GM12874 (cell line): Measurements from ENCODE around the gene RASA2.

Source experiments
- TF ChIP-seq, protein P1 (sequence below): IDR thresholded peaks from 2 replicates; pipeline ENCODE4 v1.5.1; 2011; ENCODE audit warnings: low read depth, mild to moderate bottlenecking, control low read depth, low read length, moderate library complexity; ENCODE audit not compliant: insufficient read depth

The RASA2 gene

DNA sequence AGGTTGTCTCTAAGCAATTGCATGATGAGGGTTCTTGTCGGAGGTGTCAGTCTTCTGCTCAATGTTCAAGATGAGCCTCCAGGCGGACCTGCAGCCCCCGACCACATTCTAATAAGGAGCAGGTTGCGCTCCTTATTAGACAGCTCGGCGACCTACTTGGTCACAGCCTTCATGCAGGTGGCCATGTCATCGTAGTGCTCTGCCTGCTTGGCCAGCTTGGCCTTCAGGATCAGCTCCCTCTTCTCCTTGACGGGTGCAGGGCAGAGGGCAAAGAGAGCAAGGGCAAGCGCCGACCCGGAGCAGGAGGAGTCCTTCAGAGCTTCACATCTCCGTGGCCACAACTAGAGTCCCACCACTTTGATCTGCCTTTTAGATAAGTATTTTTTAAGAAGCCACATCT is 113.5 kb downstream of the RASA2 start:
- TF ChIP-seq, protein P1, sequence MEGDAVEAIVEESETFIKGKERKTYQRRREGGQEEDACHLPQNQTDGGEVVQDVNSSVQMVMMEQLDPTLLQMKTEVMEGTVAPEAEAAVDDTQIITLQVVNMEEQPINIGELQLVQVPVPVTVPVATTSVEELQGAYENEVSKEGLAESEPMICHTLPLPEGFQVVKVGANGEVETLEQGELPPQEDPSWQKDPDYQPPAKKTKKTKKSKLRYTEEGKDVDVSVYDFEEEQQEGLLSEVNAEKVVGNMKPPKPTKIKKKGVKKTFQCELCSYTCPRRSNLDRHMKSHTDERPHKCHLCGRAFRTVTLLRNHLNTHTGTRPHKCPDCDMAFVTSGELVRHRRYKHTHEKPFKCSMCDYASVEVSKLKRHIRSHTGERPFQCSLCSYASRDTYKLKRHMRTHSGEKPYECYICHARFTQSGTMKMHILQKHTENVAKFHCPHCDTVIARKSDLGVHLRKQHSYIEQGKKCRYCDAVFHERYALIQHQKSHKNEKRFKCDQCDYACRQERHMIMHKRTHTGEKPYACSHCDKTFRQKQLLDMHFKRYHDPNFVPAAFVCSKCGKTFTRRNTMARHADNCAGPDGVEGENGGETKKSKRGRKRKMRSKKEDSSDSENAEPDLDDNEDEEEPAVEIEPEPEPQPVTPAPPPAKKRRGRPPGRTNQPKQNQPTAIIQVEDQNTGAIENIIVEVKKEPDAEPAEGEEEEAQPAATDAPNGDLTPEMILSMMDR, result no peak

DNA sequence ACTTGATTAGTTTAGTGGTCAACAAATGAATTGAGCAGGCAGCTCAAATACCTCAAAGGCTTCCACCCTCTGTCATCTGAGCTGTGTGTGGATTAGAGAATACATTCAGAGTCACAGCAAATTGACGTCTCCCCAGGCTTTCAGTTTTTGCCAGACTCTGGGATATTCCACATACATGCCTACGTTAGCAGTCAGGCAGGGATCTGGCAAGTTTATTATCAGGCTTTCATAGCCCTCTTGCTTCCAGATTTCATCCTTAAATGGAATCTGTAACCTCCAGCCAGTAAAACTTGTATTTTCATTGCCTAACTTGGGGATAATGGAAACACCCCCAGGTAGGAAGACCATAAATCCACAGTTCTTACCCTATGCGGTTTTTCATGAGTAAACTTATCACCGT is 115.9 kb downstream of the RASA2 start:
- TF ChIP-seq, protein P1, result no peak

DNA sequence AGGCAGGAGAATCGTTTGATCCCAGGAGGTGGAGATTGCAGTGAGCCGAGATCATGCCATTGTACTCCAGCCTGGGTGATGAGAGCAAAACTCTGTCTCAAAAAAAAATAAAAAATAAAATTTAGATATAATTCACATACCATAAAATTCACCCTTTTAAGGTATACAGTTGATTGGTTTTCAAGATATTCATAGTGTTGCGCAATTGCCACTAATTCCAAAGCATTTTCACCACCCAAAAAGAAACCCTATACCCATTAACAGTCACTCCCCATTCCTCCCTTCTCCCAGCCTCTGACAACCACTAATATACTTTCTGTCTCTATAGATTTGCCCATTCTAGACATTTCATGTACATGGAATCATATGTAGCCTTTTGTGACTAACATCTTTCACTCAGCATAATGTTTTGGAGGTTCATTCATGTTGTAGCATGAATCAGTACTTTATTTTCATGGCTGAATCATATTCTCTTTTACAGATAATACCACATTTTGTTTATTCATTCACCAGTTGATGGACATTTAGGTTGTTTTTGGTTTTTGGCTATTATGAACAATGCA is 116.7 kb downstream of the RASA2 start:
- TF ChIP-seq, protein P1, result no peak

DNA sequence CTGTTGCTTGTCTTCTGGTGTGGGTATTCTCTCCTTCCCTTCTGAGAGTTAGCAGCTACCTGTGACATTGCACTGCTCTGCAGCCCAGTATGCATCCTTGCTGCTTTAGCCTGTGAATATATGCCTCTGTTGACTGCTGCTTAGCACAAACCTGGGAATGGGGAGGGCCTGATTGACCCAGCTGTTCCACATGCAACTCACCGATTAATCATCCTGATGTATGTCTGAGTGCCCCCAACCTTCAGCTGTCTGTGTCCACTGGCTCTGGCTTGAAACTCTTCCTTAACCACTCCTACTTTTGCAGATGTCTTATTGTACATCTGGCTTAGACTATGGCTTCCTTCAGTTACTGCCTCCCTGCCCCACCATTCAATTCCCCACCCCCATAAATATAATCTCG is 119.1 kb downstream of the RASA2 start:
- TF ChIP-seq, protein P1, result no peak

DNA sequence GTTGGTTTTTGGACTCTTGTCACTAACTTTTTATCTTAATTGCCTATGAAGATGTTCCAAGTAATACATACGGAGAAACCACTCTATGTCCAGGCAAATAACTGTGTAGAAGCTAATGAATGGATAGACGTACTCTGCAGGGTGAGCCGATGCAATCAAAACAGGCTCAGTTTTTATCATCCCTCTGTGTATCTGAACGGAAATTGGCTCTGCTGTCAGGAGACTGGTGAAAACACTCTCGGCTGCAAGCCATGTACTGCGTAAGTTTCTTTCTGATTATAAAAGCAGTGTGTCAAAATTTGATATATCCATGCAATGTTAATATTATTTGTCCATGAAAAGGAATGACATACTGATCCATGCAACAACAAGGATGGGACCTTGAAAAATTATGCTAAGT is 121.6 kb downstream of the RASA2 start:
- TF ChIP-seq, protein P1, result no peak

DNA sequence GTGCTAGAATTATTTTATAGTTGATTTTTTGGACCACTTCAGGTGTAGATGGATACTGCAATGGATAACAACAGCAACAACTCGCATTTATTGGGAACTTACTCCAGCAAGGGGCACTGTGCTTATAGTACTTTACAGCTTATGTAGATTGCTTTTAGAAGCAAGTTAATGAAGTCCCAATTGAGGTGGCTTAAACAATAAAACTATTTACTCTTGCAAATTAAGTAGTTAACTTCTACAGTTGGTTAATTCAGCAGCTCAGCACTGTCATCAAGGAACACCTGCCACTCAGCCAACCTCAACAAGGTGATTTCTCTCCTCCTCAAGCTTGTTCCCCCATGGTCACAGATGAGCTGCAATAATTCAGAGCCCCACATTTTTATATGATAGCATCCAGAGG is 124.1 kb downstream of the RASA2 start:
- TF ChIP-seq, protein P1, result no peak

DNA sequence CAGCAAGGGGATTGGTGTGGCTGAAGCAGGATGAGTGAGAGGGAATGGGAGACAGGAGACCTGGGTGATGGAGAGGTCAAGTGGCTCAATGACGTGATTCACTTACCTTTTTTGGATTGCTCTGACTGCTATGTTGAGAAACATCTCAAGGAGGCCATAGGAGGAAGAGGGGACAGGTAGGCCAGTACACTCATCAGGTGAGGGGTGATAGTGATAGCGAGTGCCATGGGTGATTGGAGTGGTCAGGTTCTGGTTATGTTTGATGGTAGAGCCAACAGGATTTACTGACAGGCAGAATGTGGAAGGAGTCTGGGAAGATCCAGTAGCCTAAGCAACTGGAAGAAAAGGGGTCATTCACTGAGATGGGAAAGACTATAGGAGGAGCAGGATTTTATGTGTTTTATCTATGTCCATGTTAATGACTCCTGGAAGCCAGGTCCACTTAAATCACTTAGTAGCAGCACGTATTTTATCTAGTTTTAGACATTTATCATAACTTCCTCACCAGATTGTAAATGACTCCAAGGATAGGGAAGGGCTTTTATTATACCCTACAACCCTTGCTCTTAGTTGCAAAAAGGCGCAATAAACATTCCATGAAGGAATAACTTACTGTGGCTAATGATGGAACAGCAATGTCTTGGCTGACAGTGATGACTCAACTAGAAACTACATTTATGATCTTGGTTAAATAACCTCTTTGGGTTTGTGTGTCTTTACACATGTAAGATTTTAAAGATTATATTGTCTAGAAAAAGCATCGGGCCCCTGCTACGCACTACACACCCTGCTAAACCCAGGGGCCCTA is 131.5 kb downstream of the RASA2 start:
- TF ChIP-seq, protein P1, result no peak
